ENCODE results near the gene S1PR4.
"Not testable (repeated sequence)": the region's sequence is repeated elsewhere in the genome, so short reads cannot be mapped to it uniquely, and the experiment has no call there.

The S1PR4 gene

DNA sequence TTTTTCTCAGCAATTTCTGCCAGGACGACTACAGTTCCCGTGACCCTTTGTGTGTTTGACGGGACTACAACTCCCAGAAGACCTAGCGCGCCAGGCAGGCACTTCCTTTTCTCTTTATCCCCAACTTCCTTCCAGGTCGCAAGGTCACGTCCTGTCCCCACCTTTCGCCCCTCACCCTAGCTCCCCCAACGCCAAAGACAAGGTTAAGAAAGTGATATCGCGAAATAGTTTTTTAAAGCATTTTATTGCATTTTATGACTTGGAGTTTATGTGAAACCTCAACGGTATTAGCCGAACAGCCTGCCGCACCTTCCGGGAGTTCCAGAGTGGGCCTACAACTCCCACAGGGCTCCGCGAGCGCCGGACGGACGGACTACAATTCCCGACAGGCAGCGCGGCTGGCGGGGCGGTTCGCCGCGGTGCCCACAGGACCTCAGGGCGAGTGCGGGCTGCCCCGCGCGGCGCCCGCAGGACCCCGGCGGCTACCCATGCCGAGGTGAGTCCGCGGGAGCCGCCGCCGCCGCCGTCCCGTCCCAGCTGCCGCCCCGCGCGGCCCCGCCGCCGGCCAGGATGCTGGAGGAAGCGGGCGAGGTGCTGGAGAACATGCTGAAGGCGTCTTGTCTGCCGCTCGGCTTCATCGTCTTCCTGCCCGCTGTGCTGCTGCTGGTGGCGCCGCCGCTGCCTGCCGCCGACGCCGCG, 7.0 kb downstream of the S1PR4 start, which contains the start of gene NCLN:
Gene NCLN (plus strand): TSS at position 470 of the 699 bp plus-strand sequence. CDS start 101 bp downstream, at position 571.
- 0 out of 2 replicates have a peak, but pooled peaks cover 6% of the 10 kb centered on the region for H3K36me3 ChIP-seq (ENCODE audit: insufficient read depth, low read length)
- H3K4me3 ChIP-seq (ENCODE audit: low read length) = peak within 1 kb of the TSS; percentile 85
- H3K9me3 ChIP-seq (ENCODE audit: insufficient read depth, low read depth, low read length) = no peaks in the 10 kb centered on the region
- peak within 1 kb of the TSS; percentile 88 for H3K9ac ChIP-seq (ENCODE audit: low read depth, low read length)
- no peaks in the 10 kb centered on the region for H3K27me3 ChIP-seq (ENCODE audit: insufficient read depth, low read length)
- H3K4me1 ChIP-seq (ENCODE audit: insufficient read depth, low read length) = peaks cover 9% of the 10 kb centered on the region; the same call in 1 of the 2 replicates
- WGBS = under 1% methylated on average over 69 of the region's 69 CpGs
- peak within 1 kb of the TSS; percentile 68; the same call in 1 of the 2 replicates for H3K27ac ChIP-seq (ENCODE audit: low read depth, low read length)

DNA sequence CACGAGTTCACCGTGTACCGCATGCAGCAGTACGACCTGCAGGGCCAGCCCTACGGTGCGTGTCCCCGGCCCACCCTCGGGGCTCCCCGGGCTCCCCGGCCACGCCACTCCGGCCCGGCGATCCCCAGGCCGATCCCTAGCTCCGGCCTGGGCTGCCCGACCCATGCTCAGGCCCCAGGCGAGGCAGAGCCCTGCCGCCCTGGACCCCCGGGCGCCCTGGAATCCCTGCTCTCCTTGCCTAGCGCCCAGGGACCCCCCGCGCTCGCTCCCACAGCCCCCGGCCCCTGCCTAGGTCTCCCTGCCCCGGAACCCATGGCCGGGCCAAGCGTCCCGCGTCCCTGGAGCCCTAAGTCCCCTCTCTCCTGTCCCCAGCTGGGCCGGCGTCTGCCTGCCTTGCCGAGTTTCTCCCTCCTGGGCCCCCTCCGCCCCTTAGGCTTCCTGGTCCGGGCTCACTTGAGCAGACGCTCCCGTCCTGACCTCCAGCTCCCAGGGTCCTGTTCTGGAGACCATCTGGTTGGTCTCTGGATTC, 7.7 kb downstream of the S1PR4 start:
- H3K9me3 ChIP-seq (ENCODE audit: insufficient read depth, low read depth, low read length) = no peaks in the 10 kb centered on the region
- H3K27me3 ChIP-seq (ENCODE audit: insufficient read depth, low read length) = no peaks in the 10 kb centered on the region
- under 1% methylated on average over 38 of the region's 38 CpGs for WGBS
- 0 out of 2 replicates have a peak, but pooled peaks cover 6% of the 10 kb centered on the region for H3K36me3 ChIP-seq (ENCODE audit: insufficient read depth, low read length)
- H3K4me3 ChIP-seq (ENCODE audit: low read length) = peak overlapping the region; percentile 85
- H3K27ac ChIP-seq (ENCODE audit: low read depth, low read length) = peak overlapping the region; percentile 67; the same call in 1 of the 2 replicates
- H3K4me1 ChIP-seq (ENCODE audit: insufficient read depth, low read length) = peaks cover 9% of the 10 kb centered on the region; the same call in 1 of the 2 replicates
- H3K9ac ChIP-seq (ENCODE audit: low read depth, low read length) = peak overlapping the region; percentile 88

DNA sequence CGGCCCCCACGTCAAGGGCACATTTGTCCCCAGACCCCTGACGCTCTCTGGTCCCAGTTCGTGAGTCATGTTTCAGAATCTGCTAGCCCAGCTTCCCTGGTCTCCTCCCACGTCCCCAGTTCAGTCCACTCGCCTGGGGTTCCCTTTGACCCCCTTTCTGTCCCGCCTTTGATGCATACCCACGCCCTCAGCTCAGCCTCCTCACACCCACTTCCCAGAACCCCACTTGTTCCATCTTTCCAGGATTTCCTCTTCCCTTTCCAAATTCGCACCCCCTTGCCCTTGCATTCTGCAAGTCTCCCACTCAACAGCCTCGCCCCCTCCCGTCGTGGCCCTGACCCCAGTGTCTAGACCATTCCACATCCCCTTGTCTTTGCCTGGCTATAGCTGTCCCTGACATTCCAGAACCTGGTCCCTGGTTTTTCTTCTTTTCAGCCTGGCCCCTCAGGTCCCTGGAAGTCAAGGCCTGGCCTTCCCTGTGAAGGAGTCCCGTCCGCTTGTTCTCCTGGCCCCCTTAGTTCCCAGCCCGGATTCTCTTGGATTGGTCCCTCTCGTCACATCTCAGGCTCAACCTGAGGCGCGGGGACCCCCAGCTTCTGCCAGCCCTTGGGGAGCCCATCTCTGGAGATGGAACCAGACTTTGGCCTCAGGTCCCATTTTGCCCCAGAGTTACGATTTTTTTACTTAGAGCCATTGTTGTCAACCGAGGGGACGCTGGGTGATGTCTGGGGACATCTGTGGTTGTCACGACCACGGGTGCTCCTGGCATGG, 8.5 kb downstream of the S1PR4 start:
- Histone ChIP-seq H3K9me3 (ENCODE audit: insufficient read depth, low read depth, low read length) (no peaks in the 10 kb centered on the region), H3K27ac (ENCODE audit: low read depth, low read length) (no peak overlapping the region), H3K9ac (ENCODE audit: low read depth, low read length) (peak overlapping the region; percentile 88), H3K4me3 (ENCODE audit: low read length) (peak overlapping the region; percentile 85), H3K27me3 (ENCODE audit: insufficient read depth, low read length) (no peaks in the 10 kb centered on the region), H3K4me1 (ENCODE audit: insufficient read depth, low read length) (peaks cover 9% of the 10 kb centered on the region; the same call in 1 of the 2 replicates), H3K36me3 (ENCODE audit: insufficient read depth, low read length) (0 out of 2 replicates have a peak, but pooled peaks cover 6% of the 10 kb centered on the region)
- 73% methylated on average over 23 of the region's 23 CpGs for WGBS

DNA sequence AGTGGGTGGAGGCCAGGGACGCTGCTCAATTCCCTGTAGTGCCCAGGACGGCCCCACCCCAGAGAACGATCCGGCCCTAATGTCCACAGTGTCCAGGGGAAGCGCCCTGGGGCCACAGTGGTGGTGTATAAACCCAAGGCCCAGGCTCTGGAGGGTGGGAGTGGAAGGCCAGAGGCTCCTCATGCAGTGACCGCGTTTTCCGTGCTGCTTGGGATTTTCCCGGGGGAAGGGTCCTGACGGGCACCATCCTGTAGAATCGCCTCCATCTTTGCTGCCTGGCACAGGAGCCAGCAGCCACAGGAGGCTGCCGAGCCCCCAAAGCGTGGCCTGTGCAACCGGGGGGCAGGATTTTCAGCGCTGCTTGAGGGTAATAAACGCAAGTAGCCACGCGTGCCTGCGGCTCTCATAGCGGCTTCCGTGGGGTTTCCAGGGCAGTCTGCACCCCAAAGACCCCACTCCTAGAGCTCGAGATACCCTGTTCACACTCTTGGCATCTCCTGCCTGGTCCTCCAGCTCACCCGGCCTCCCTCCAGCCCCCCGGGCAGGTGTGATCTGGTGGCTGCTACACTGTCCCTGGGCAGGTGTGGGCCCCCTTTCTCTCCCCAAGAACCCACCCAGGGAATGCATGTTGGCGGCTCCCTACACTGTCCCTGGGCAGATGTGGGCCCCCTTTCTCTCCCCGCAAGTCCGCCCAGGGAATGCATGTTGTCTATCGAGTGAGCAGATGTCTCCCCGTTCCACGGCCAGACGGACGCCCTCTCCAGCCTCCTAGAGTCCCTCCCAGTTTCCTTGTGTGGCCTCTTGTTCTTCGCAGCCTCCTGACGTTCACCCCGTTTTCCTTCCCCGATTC, 9.3 kb downstream of the S1PR4 start:
- H3K27me3 ChIP-seq (ENCODE audit: insufficient read depth, low read length) = no peaks in the 10 kb centered on the region
- H3K9me3 ChIP-seq (ENCODE audit: insufficient read depth, low read depth, low read length) = no peaks in the 10 kb centered on the region
- H3K36me3 ChIP-seq (ENCODE audit: insufficient read depth, low read length) = 0 out of 2 replicates have a peak, but pooled peaks cover 6% of the 10 kb centered on the region
- no peak overlapping the region for H3K27ac ChIP-seq (ENCODE audit: low read depth, low read length)
- 0 out of 2 replicates have a peak overlapping the region, but pooled peaks have one; percentile 3 for H3K4me3 ChIP-seq (ENCODE audit: low read length)
- H3K4me1 ChIP-seq (ENCODE audit: insufficient read depth, low read length) = peaks cover 9% of the 10 kb centered on the region; the same call in 1 of the 2 replicates
- H3K9ac ChIP-seq (ENCODE audit: low read depth, low read length) = 0 out of 2 replicates have a peak overlapping the region, but pooled peaks have one; percentile 30
- WGBS = 89% methylated on average over 36 of the region's 36 CpGs

DNA sequence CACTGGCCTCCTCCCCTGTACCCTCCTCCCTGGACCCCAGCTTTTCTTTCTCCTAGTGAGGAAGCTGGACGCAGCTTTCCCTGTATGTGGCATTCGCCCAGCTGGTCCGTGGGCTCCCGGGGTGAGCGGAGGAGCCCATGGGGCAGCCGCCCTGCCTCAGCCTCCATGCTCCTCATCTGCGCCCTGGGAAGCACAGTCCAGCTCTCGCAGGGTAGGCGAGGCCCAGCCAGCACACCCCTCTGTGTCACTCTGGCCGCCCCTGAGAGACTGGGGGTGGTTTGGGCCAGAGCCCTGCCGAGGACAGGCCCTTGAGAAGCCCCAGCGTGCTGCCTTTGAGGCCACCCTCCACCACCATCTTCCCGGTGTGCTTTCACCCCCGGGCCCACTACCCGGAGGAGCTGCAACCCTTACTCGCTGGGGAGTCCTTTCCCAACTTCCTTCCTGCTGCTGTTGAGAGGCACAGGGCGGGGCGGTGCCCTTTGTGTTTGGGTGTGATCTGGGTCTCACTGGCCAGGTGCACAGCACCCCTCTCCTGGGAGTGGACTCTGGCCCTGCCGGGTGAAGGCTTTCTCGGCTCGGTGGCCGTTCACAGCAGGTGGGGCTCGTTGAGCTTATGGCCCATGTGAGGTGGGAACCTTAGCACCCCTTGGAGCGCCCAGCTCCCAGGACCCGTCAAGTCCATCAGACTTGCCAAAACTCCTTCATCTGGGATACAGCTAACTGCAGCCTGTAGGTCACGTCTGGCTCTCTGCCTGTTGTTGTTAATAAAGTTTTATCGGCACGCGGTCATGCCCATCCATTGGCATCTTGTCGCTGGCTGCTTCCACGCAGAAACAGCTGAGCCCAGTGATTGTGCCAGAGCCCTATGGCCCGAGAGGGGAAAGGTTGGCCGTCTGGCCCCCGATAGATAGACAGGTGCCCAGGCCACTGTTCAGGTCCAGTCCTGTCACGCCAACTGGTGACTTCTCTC, 10.3 kb downstream of the S1PR4 start:
- H3K4me3 ChIP-seq (ENCODE audit: low read length) = no peak overlapping the region

DNA sequence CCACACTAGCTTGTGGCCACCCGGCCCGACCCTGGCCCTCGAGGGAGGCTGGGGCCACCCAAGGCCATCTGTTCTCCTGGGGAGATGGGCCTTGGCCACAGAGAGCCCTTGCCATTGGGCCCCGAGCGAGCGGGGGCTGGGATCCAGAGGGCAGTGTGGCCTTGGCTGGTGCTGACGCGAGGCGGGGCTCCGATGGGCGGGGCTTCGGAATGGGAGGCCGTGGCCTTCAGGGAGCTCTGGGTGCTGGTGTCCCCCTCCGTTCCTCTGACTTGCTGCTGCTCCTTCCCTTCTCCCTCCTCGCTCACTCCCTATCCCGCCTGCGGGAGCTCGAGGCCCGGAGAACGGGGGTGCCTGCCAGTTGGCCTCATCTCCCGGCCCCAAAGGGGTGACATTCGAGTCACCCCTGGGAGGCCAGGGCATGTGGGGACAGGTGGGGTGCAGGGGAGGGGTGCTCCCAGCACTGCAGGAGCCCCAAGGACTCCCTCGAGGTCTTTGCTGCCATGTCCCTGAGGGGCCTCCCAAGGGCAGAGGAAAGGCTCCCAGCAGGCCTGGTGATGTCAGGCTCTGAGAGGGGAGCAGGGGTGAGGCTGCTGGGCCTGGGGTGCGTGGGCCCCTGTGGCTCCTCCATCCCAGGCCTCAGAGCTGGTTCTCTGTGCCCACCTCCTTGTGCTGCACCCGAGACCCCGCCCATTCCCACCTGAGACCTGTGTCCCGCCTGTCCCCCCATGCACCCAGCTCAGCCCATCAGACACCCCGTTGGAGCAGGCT, 11.3 kb downstream of the S1PR4 start:
- Histone ChIP-seq H3K36me3 (ENCODE audit: insufficient read depth, low read length) (peaks cover 18% of the 10 kb centered on the region; the same call in 1 of the 2 replicates), H3K9ac (ENCODE audit: low read depth, low read length) (no peak overlapping the region), H3K4me1 (ENCODE audit: insufficient read depth, low read length) (peaks cover 9% of the 10 kb centered on the region; the same call in 1 of the 2 replicates), H3K27me3 (ENCODE audit: insufficient read depth, low read length) (no peaks in the 10 kb centered on the region), H3K9me3 (ENCODE audit: insufficient read depth, low read depth, low read length) (no peaks in the 10 kb centered on the region), H3K4me3 (ENCODE audit: low read length) (no peak overlapping the region), H3K27ac (ENCODE audit: low read depth, low read length) (no peak overlapping the region)
- 90% methylated on average over 28 of the region's 28 CpGs for WGBS

More for the DNA sequence above, 10.3 kb downstream of the S1PR4 start:
- H3K27me3 ChIP-seq (ENCODE audit: insufficient read depth, low read length) = no peaks in the 10 kb centered on the region
- no peak overlapping the region for H3K27ac ChIP-seq (ENCODE audit: low read depth, low read length)
- H3K9ac ChIP-seq (ENCODE audit: low read depth, low read length) = no peak overlapping the region
- peaks cover 13% of the 10 kb centered on the region; the same call in 1 of the 2 replicates for H3K36me3 ChIP-seq (ENCODE audit: insufficient read depth, low read length)
- H3K4me1 ChIP-seq (ENCODE audit: insufficient read depth, low read length) = peaks cover 9% of the 10 kb centered on the region; the same call in 1 of the 2 replicates
- no peaks in the 10 kb centered on the region for H3K9me3 ChIP-seq (ENCODE audit: insufficient read depth, low read depth, low read length)
- WGBS = 96% methylated on average over 35 of the region's 35 CpGs

DNA sequence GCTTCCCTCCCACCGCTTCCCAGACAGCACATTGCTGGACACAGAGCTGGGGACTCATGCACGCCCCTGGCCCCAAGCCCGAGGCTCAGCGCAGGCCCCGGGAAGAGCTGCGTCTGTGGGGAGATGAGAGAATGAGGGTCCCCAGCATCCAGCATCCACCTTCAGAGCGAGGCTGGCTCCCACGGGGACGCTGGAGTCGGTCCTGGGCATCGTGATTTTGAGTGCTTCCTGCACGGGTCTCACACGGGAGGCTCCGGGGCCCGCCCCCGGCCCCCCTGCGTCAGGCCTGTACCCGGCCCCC, 11.9 kb downstream of the S1PR4 start:
- WGBS = 97% methylated on average over 18 of the region's 18 CpGs
- Histone ChIP-seq H3K4me1 (ENCODE audit: insufficient read depth, low read length) (peaks cover 9% of the 10 kb centered on the region; the same call in 1 of the 2 replicates), H3K4me3 (ENCODE audit: low read length) (no peak overlapping the region), H3K27me3 (ENCODE audit: insufficient read depth, low read length) (no peaks in the 10 kb centered on the region), H3K27ac (ENCODE audit: low read depth, low read length) (no peak overlapping the region), H3K9me3 (ENCODE audit: insufficient read depth, low read depth, low read length) (no peaks in the 10 kb centered on the region), H3K9ac (ENCODE audit: low read depth, low read length) (no peak overlapping the region), H3K36me3 (ENCODE audit: insufficient read depth, low read length) (peaks cover 18% of the 10 kb centered on the region; the same call in 1 of the 2 replicates)

DNA sequence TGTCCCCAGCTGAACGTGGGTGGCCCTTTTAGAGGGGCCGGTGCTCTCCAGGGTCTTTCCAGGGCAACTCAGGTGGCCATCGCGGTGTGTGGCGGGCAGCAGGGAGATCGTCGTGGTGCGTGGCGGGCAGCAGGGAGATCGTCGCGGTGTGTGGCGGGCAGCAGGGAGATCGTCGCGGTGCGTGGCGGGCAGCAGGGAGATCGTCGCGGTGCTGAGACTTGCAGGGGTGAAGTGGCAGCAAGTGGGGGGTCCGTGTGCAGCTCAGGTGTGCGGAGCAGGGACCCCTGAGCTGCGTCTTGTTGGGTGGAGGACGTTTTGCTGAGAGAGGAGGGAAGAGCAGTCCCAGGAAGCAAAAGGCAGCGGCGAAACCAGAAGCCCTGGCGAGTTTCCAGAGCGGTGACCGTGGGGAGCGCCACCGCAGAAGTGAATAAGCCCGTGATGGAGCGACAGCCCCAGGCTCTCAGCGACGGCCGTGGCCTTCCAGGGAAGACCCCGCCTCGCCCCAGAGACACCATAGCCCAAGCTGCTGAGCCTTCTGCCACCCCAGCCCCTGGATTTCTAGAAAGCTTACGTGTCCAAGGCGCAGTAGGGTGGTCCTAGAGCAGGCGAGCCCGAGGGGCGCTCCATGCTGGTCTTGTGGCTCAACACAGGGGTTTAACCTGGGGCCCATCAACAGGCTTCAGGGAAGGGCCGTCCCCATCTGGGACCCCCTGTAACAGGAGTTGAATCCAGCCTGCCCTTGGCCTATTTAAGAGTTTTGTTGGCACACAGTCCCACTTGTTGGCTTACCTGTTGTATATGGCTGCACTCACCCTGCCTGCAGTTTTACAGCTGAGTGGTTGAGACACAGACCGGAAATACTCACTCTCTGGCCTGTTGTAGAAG, 12.6 kb downstream of the S1PR4 start:
- WGBS = 90% methylated on average over 46 of the region's 46 CpGs
- H3K4me1 ChIP-seq (ENCODE audit: insufficient read depth, low read length) = peaks cover 9% of the 10 kb centered on the region; the same call in 1 of the 2 replicates
- H3K4me3 ChIP-seq (ENCODE audit: low read length) = no peak overlapping the region
- H3K36me3 ChIP-seq (ENCODE audit: insufficient read depth, low read length) = peaks cover 25% of the 10 kb centered on the region
- no peaks in the 10 kb centered on the region for H3K27me3 ChIP-seq (ENCODE audit: insufficient read depth, low read length)
- H3K9ac ChIP-seq (ENCODE audit: low read depth, low read length) = no peak overlapping the region
- H3K27ac ChIP-seq (ENCODE audit: low read depth, low read length) = no peak overlapping the region
- no peaks in the 10 kb centered on the region for H3K9me3 ChIP-seq (ENCODE audit: insufficient read depth, low read depth, low read length)

DNA sequence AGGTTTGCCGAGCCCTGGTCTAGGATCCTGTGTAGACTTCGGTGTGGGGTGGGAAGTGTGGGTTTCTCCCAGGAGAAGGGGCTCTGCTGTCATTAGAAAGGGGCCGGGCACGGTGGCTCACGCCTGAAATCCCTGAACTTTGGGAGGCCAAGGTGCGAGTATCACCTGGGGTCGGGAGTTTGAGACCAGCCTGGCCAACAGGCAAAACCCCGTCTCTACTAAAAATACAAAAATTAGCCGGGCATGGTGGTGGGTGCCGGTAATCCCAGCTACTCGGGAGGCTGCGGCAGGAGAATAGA, 13.2 kb downstream of the S1PR4 start:
- not testable (repeated sequence) for H3K27ac ChIP-seq (ENCODE audit: low read depth, low read length); H3K9me3 ChIP-seq (ENCODE audit: insufficient read depth, low read depth, low read length); H3K9ac ChIP-seq (ENCODE audit: low read depth, low read length); H3K4me1 ChIP-seq (ENCODE audit: insufficient read depth, low read length); H3K27me3 ChIP-seq (ENCODE audit: insufficient read depth, low read length); H3K4me3 ChIP-seq (ENCODE audit: low read length)
- peaks cover 31% of the 10 kb centered on the region for H3K36me3 ChIP-seq (ENCODE audit: insufficient read depth, low read length)
- WGBS = 95% methylated on average over 12 of the region's 12 CpGs

All from HUES64 (cell line).